GM10847 (cell line): ENCODE results near the gene GBGT1.

Experiments used
- POLR2A ChIP-seq: IDR thresholded peaks from 2 replicates; pipeline ENCODE4 v1.6.1; 2011; ENCODE audit not compliant: insufficient read length; ENCODE audit errors: extremely low read depth

Gene GBGT1

GRCh38 chr9:133139246-133140173 lies 24.2 kb downstream of the GBGT1 start:
- TF ChIP-seq POLR2A = no peak

GRCh38 chr9:133137451-133138231 lies 26.1 kb downstream of the GBGT1 start:
- TF ChIP-seq POLR2A = no peak

DNA sequence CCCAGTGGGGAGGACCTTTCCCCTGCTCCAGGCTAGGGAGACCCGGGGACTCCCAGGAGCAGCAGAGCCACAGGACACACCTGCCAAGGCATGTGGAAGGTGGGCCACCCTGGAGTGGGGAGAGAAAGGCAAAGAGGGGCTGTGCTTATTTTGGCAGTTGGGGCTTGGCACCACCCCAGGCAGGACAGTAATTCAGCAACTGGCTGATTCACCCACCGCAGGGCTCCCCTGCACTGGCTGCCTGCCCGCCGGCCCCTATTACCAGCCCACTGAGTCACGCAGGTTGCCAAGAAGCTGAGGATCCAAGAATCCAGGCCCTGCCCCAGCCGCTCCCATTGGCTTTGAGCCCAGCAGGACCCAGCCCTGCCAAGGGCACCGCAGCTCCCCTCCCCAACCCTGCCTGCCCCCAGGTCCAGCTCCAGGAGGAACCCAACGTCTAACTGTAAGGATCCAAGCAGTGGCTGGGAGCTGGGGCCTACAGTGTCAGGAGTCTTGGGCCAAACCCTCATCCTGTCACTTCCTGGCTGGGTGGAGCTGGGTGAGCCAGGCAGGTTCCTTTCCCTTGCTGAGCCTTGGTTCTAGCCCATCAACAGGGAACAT lies 28.5 kb downstream of the GBGT1 start:
- no peak for TF ChIP-seq POLR2A

GRCh38 chr9:133134388-133135145 lies 29.1 kb downstream of the GBGT1 start:
- TF ChIP-seq POLR2A = no peak

DNA sequence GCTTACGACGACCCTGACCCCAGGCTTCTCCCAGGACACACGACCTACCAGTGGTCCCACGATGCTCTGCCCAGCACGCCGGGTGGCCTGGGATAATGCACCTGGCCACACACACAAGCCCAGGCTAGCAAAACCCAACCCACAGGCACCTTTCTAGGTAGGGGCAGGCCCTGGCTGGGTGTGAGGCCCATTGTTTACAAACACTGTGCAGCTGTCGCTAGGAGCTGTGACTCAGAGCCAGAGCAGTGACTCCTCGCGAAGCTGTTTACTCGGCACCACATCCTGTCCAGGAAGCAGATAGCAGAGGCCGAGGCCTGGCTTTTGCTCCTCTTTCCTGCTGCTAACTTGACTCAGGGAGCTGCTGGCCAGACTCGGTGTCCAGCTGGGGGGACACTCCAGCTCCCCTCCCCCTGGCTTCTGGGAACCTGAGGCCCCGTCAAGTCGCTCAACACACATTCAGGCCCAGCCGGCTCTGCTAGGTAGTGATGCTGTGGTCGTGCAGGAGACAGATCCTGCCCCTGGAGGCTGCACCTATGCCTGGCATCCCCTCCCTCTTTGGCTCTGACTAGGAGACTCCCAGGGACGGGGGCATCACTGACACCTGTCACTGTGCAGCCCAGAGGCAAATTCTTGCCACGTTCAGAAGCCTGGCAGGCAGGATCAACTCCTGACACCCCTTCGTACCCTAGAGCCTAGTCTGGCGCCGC lies 29.9 kb downstream of the GBGT1 start:
- TF ChIP-seq POLR2A = no peak

- no peak for TF ChIP-seq POLR2A
Measured at GRCh38 chr9:133132174-133132573, 31.5 kb downstream of the GBGT1 start.

DNA sequence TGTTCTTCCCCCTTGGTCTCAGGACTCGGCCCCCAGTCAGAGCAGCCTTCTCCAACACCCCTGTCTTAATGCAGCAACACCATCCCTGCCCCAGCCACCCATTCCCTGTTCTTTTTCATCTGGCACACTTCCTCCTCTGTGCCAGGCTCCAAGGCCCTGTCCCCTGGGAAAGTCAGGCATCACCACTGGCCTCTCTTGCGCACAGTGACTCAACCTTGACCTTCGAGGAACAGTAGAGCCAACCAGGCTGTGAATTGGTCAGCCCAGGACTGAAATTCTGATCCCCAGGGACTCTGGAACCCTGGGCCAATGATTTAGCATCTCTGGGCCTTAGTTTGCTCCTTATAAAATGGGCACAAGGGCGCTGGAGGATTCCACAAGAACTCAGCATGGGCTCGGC lies 32.2 kb downstream of the GBGT1 start:
- no peak for TF ChIP-seq POLR2A

GRCh38 chr9:133130685-133131244 lies 32.9 kb downstream of the GBGT1 start:
- no peak for TF ChIP-seq POLR2A

- no peak for TF ChIP-seq POLR2A
Measured at GRCh38 chr9:133129001-133129795, 34.5 kb downstream of the GBGT1 start.

- no peak for TF ChIP-seq POLR2A
Measured at GRCh38 chr9:133128152-133128551, 35.6 kb downstream of the GBGT1 start.

DNA sequence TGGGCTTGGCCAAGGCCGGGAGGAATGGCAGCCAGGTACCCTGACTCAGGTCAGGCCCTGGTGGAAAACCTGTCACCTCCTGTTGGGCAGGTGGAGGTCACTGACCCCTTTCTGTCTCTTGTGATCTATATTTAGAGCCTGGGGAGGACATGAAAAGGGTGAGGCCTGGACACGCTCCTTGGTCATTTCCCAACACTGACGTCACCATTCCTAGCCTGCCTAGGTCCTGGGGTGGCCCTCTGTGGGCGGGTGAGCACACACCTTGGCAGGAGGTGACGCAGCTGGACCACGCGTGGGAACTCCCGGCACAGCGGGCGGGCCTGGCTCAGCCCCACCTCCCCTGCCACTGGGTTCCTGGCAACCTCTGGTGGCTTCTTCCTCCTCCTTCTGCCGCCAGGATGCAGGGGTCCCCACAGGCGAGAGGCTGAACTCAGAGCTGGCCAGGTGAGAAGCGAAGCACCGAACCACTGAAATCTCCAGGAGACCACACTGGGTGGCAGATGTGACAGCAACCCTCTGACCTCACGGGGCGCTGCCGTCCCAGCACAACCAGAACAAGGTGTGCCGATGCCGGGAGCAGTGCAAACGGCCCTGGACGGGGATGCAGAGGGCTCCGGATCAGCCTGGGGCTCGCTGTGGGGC lies 36.3 kb downstream of the GBGT1 start:
- no peak for TF ChIP-seq POLR2A

GRCh38 chr9:133126697-133127339 lies 36.9 kb downstream of the GBGT1 start:
- TF ChIP-seq POLR2A = no peak
